H1 (cell line): ENCODE measurements around the gene ERVMER34-1. TPM values are rescaled to one million over a fixed set of nuclear protein-coding genes. Genes with fewer than 3 reads are reported as not detected.

Source experiments
- CTCF ChIA-PET: fragments of 300-600 bp; sonication (Branson Sonifier 250); formaldehyde crosslinking; loops from one replicate; lab custom pipeline; 2021; ENCODE audit not compliant: partially characterized antibody; lab: Charles Lee
- POLR2A ChIA-PET: fragments of 300-600 bp; sonication (Branson Sonifier 250); formaldehyde crosslinking; loops from one replicate; lab custom pipeline; 2021; ENCODE audit warnings: inconsistent platforms; ENCODE audit not compliant: partially characterized antibody; lab: Charles Lee
- DNase-seq, 2 experiments: peaks; one replicate each; pipeline versions ENCODE4 v3.0.0 to v3.0.0-alpha.2; 2010 to 2022; ENCODE audit warnings: low spot score in 2 of 2, low read depth in 1 of 2, mixed read lengths in 1 of 2
- FAIRE-seq: peaks from 2 replicates; lab custom pipeline; 2011; peaks lifted over from hg19 to GRCh38; lab: Jason Lieb, UNC
- H2AFZ ChIP-seq: 2 replicates; pipeline ENCODE4 v1.8.1; 2012; ENCODE audit warnings: low read length, inconsistent platforms
- H2AK5ac ChIP-seq: 2 replicates; pipeline ENCODE4 v1.6.1; 2013; ENCODE audit warnings: low read depth, low read length
- H2BK120ac ChIP-seq: replicated peaks from 2 replicates; pipeline ENCODE3; 2013; ENCODE audit warnings: low read depth, low read length, inconsistent platforms
- H2BK12ac ChIP-seq: 2 replicates; pipeline ENCODE4 v1.6.1; 2013; ENCODE audit warnings: low read depth, low read length
- H2BK15ac ChIP-seq: 2 replicates; pipeline ENCODE4 v1.6.1; 2013; ENCODE audit warnings: low read length
- H2BK20ac ChIP-seq: 2 replicates; pipeline ENCODE4 v1.6.1; 2013; ENCODE audit warnings: low read length
- H2BK5ac ChIP-seq: 2 replicates; pipeline ENCODE4 v1.6.1; 2013; ENCODE audit warnings: low read depth, low read length
- H3K14ac ChIP-seq: 2 replicates; pipeline ENCODE4 v1.6.1; 2013; ENCODE audit warnings: inconsistent platforms; ENCODE audit not compliant: insufficient read length
- H3K18ac ChIP-seq: 2 replicates; pipeline ENCODE4 v1.6.1; 2013; ENCODE audit warnings: low read length; ENCODE audit errors: extremely low read depth
- H3K23ac ChIP-seq: 2 replicates; pipeline ENCODE4 v1.6.1; 2013; ENCODE audit warnings: inconsistent platforms; ENCODE audit not compliant: insufficient read length
- H3K23me2 ChIP-seq: 2 replicates; pipeline ENCODE4 v1.6.1; 2013; ENCODE audit warnings: low read depth, low read length
- H3K27ac ChIP-seq: 2 replicates; pipeline ENCODE4 v1.6.1; 2011; ENCODE audit warnings: low read depth, low read length, inconsistent platforms
- H3K27me3 ChIP-seq, 4 experiments: replicated peaks in 1 of 4; 1 replicate in 1 of 4; 2 replicates in 3 of 4; pipeline versions ENCODE4 v1.6.1 to v1.8.1; 2011 to 2013; ENCODE audit warnings: low read length in 3 of 4, mild to moderate bottlenecking in 3 of 4, inconsistent platforms in 2 of 4, mixed read lengths in 2 of 4, moderate library complexity in 1 of 4; ENCODE audit not compliant: control insufficient read depth in 3 of 4, insufficient read depth in 3 of 4; ENCODE audit errors: extremely low read depth in 1 of 4
- H3K36me3 ChIP-seq, 4 experiments: 2 replicates each; pipeline versions ENCODE4 v1.6.1 to v1.8.1; 2011 to 2013; ENCODE audit warnings: mild to moderate bottlenecking in 4 of 4, low read length in 3 of 4, moderate library complexity in 2 of 4, control low read depth in 1 of 4, inconsistent platforms in 1 of 4; ENCODE audit not compliant: insufficient read depth in 4 of 4, control insufficient read depth in 2 of 4
- H3K4ac ChIP-seq: replicated peaks from 2 replicates; pipeline ENCODE3; 2013; ENCODE audit warnings: low read length, low read depth, mixed read lengths, inconsistent platforms; ENCODE audit not compliant: insufficient read length
- H3K4me1 ChIP-seq, 4 experiments: replicated peaks in 1 of 4; 1 replicate in 1 of 4; 2 replicates in 3 of 4; pipeline versions ENCODE4 v1.6.1 to v1.8.1; 2011 to 2013; ENCODE audit warnings: low read length in 3 of 4, inconsistent platforms in 2 of 4, mixed read lengths in 1 of 4; ENCODE audit not compliant: insufficient read depth in 4 of 4, control insufficient read depth in 3 of 4
- H3K4me2 ChIP-seq, 2 experiments: 2 replicates each; pipeline versions ENCODE4 v1.6.1 to v1.8.1; 2011 to 2013; ENCODE audit warnings: low read depth in 2 of 2, low read length in 2 of 2, control low read depth in 1 of 2, inconsistent platforms in 1 of 2, mild to moderate bottlenecking in 1 of 2; ENCODE audit not compliant: insufficient read depth in 1 of 2
- H3K4me3 ChIP-seq, 4 experiments: fragments of 200-600, 300-600 bp in 1 of 4; sonication (generic), shearing (Covaris generic), sonication (Bioruptor Twin) in 1 of 4; 2 replicates each; pipeline versions ENCODE4 v1.5.1 to v1.8.1; 2011 to 2016; ENCODE audit warnings: low read length in 4 of 4, low read depth in 3 of 4, control low read depth in 2 of 4, inconsistent platforms in 2 of 4, mild to moderate bottlenecking in 2 of 4, mixed read lengths in 1 of 4, moderate library complexity in 1 of 4; ENCODE audit not compliant: insufficient read depth in 2 of 4; ENCODE audit errors: extremely low read depth in 1 of 4
- H3K56ac ChIP-seq: replicated peaks from 2 replicates; pipeline ENCODE3; 2013; ENCODE audit warnings: low read depth, mild to moderate bottlenecking, mixed read lengths, low read length, inconsistent platforms; ENCODE audit not compliant: insufficient read length
- H3K79me1 ChIP-seq: 2 replicates; pipeline ENCODE4 v1.6.1; 2013; ENCODE audit warnings: low read depth, low read length, control low read depth
- H3K79me2 ChIP-seq, 2 experiments: 2 replicates each; pipeline versions ENCODE4 v1.6.1 to v1.8.1; 2012 to 2013; ENCODE audit warnings: low read length in 2 of 2, mild to moderate bottlenecking in 2 of 2, inconsistent platforms in 1 of 2; ENCODE audit not compliant: insufficient read depth in 2 of 2, control insufficient read depth in 1 of 2
- H3K9ac ChIP-seq, 4 experiments: replicated peaks in 1 of 4; 1 replicate in 1 of 4; 2 replicates in 3 of 4; pipeline versions ENCODE4 v1.6.1 to v1.8.1; 2011 to 2013; ENCODE audit warnings: low read depth in 3 of 4, low read length in 3 of 4, control low read depth in 2 of 4, mild to moderate bottlenecking in 2 of 4, moderate library complexity in 2 of 4, inconsistent platforms in 1 of 4; ENCODE audit errors: extremely low read depth in 1 of 4
- H3K9me3 ChIP-seq, 2 experiments: 2 replicates each; pipeline versions ENCODE4 v1.6.1 to v1.8.1; 2012 to 2013; ENCODE audit warnings: mild to moderate bottlenecking in 2 of 2, moderate library complexity in 2 of 2, control low read depth in 1 of 2, inconsistent platforms in 1 of 2, low read depth in 1 of 2, low read length in 1 of 2, mixed read lengths in 1 of 2; ENCODE audit not compliant: insufficient read depth in 2 of 2
- H4K20me1 ChIP-seq, 2 experiments: replicated peaks in 1 of 2; 2 replicates each; pipeline versions ENCODE3 to v1.8.1; 2011 to 2013; ENCODE audit warnings: inconsistent platforms in 2 of 2, low read length in 2 of 2, mild to moderate bottlenecking in 1 of 2; ENCODE audit not compliant: insufficient read depth in 2 of 2, control insufficient read depth in 1 of 2
- H4K5ac ChIP-seq: 2 replicates; pipeline ENCODE4 v1.6.1; 2013; ENCODE audit warnings: low read length, low read depth, mixed read lengths, inconsistent platforms; ENCODE audit not compliant: insufficient read length
- H4K8ac ChIP-seq: 2 replicates; pipeline ENCODE4 v1.8.0; 2013; ENCODE audit warnings: mild to moderate bottlenecking, moderate library complexity, low read length, inconsistent platforms; ENCODE audit not compliant: insufficient read depth; ENCODE audit errors: extremely low read depth
- H4K91ac ChIP-seq: replicated peaks from 2 replicates; pipeline ENCODE3; 2013; ENCODE audit warnings: low read length, mixed read lengths, inconsistent platforms; ENCODE audit not compliant: insufficient read length
- CBX5 ChIP-seq: fragments of 300-800, 300-1000 bp; sonication (generic); IDR thresholded peaks from 2 replicates; pipeline ENCODE4 v1.7.1; 2016; ENCODE audit warnings: antibody characterized with exemption, low read length, low read depth
- CREB1 ChIP-seq: IDR thresholded peaks from 2 replicates; pipeline ENCODE4 v1.6.1; 2012; ENCODE audit warnings: inconsistent platforms
- CTBP2 ChIP-seq: IDR thresholded peaks from 2 replicates; pipeline ENCODE4 v1.7.0; 2011; ENCODE audit warnings: borderline replicate concordance, mild to moderate bottlenecking, moderate library complexity, mixed read lengths, low read length; ENCODE audit not compliant: insufficient read depth, insufficient read length
- EZH2 ChIP-seq: fragments of 200-600 bp; sonication (generic); IDR thresholded peaks from 2 replicates; pipeline ENCODE4 v1.7.1; 2012; ENCODE audit warnings: low read depth, mild to moderate bottlenecking, moderate library complexity, low read length, inconsistent platforms; ENCODE audit not compliant: severe bottlenecking
- PHF8 ChIP-seq: fragments of 200-600 bp; sonication (generic); conservative IDR thresholded peaks from 2 replicates; pipeline ENCODE4 v1.7.1; 2012; ENCODE audit warnings: low read depth, mild to moderate bottlenecking, inconsistent platforms, low read length, moderate library complexity
- POLR2A ChIP-seq, 2 experiments: IDR thresholded peaks; 1 replicate in 1 of 2; 2 replicates in 1 of 2; pipeline ENCODE4 v1.6.1; 2011; ENCODE audit warnings: low read depth in 2 of 2, low read length in 2 of 2, mild to moderate bottlenecking in 2 of 2; ENCODE audit errors: control extremely low read depth in 1 of 2
- RAD21 ChIP-seq, 2 experiments: IDR thresholded peaks in 1 of 2; conservative IDR thresholded peaks in 1 of 2; 2 replicates each; pipeline ENCODE4 v1.6.1; 2011; ENCODE audit warnings: low read depth in 2 of 2, low read length in 2 of 2, improper control_type of control experiment in 1 of 2, inconsistent platforms in 1 of 2, mild to moderate bottlenecking in 1 of 2, moderate library complexity in 1 of 2
- SP4 ChIP-seq: IDR thresholded peaks from 2 replicates; pipeline ENCODE4 v1.6.1; 2012; ENCODE audit warnings: low read length, inconsistent platforms
- SUZ12 ChIP-seq: fragments of 200-600 bp; sonication (generic); IDR thresholded peaks from 2 replicates; pipeline ENCODE4 v1.6.1; 2012; ENCODE audit warnings: mild to moderate bottlenecking, inconsistent platforms, low read length, moderate library complexity, mixed read lengths
- TAF1 ChIP-seq: IDR thresholded peaks from 2 replicates; pipeline ENCODE4 v1.6.1; 2011; ENCODE audit warnings: mild to moderate bottlenecking, low read depth, low read length
- USF2 ChIP-seq: IDR thresholded peaks from 2 replicates; pipeline ENCODE4 v1.6.1; 2011; ENCODE audit warnings: low read length, improper control_type of control experiment
- WGBS, 2 experiments: shearing (Covaris generic) in 1 of 2; methylation state at CpG; one replicate each; pipeline versions ENCODE4 v1.1.6 to v1.1.7; 2013 to 2015; ENCODE audit warnings: low lambda C conversion rate in 2 of 2, mixed read lengths in 2 of 2, inconsistent platforms in 1 of 2, low coverage in 1 of 2, missing lambda C conversion rate in 1 of 2; ENCODE audit not compliant: insufficient replicate concordance in 2 of 2, insufficient coverage in 1 of 2, insufficient read length in 1 of 2; ENCODE audit errors: extremely low coverage in 1 of 2, missing lambda C conversion rate in 1 of 2; 5-methylcytosine and 5-hydroxymethylcytosine counted together
- polyA plus RNA-seq, 7 experiments: library from polyadenylated mRNA; depleted of rRNA in 3 of 7; stranded (reverse) in 5 of 7; unstranded in 2 of 7; fragments of >200 nt in 5 of 7; fragments of 200-250 nt in 2 of 7; gene quantifications; 1 replicate in 5 of 7; 2 replicates in 1 of 7; 4 replicates in 1 of 7; pipeline versions ENCODE4 v1.2.1 to v1.2.3, GENCODE V29; 2011 to 2013; ENCODE audit warnings: missing spikeins in 2 of 7, mixed read lengths in 2 of 7
- total RNA-seq: library from RNA; stranded (reverse); fragmentation: NEBNext Ultra II Directional; extraction: Animal tissue kit (Norgen Biotek cat#: 25700); gene quantifications from 2 replicates; pipeline ENCODE4 v1.2.1, GENCODE V29; 2021

Gene ERVMER34-1
- total and polyA plus RNA-seq, 2 of the 8 experiments (the other 6 are each of a cell fraction or from before 2014, with no cell fraction given) = 14.2 to 34.3 TPM

GRCh38 chr4:52715914-52716313 lies 35.3 kb downstream of the ERVMER34-1 start:
- CTCF ChIA-PET = no interaction called here
- Histone ChIP-seq H4K91ac (no peak overlapping the region), H3K4ac (no peak overlapping the region)
- TF ChIP-seq PHF8 (no peak), SUZ12 (no peak), CTBP2 (no peak), RAD21 (IDR thresholded peaks at IDR 0.05 in 1 of 2, conservative IDR thresholded peaks at IDR 0.05 in 1 of 2; ENCODE audit: low read depth in 2 of 2, low read length in 2 of 2) (no peak), TAF1 (no peak), POLR2A (IDR thresholded peaks at IDR 0.05; ENCODE audit: control extremely low read depth in 1 of 2, low read depth in 2 of 2, low read length in 2 of 2) (no peak), CBX5 (no peak), USF2 (no peak), CREB1 (no peak), SP4 (no peak), EZH2 (no peak)

More at GRCh38 chr4:52715914-52716313, 35.3 kb downstream of the ERVMER34-1 start:
- Histone ChIP-seq H3K23me2 (peaks cover 17% of the 10 kb centered on the region), H3K18ac (no peak overlapping the region), H2BK15ac (no peak overlapping the region), H3K79me2 (peaks cover 4 to 29% of the 10 kb centered on the region in 2 experiments; a peak in 3 of 4 replicates), H4K8ac (no peak overlapping the region), H2BK20ac (no peak overlapping the region), H3K9me3 (no peaks in the 10 kb centered on the region), H3K4me1 (peaks cover 3 to 14% (median 9%) of the 10 kb centered on the region in 4 experiments; a peak in 6 of 7 replicates), H3K4me3 (no peak overlapping the region; a peak in 1 of 8 replicates), H2AFZ (no peak overlapping the region), H2AK5ac (no peak overlapping the region), H3K27me3 (no peaks in the 10 kb centered on the region), H3K56ac (no peak overlapping the region), H3K23ac (no peak overlapping the region), H2BK12ac (no peak overlapping the region), H3K4me2 (peak overlapping the region; percentile 78 to 92; a peak in 1 of 4 replicates), H2BK120ac (no peak overlapping the region), H4K5ac (no peak overlapping the region), H4K20me1 (peaks cover 0 to 5% of the 10 kb centered on the region in 2 experiments), H3K79me1 (peaks cover 5% of the 10 kb centered on the region; the same call in 1 of the 2 replicates), H3K27ac (no peak overlapping the region), H3K14ac (no peak overlapping the region), H2BK5ac (no peak overlapping the region), H3K36me3 (peaks cover 17 to 71% (median 44%) of the 10 kb centered on the region in 4 experiments), H3K9ac (no peak overlapping the region)
- FAIRE-seq = no peak
- POLR2A ChIA-PET = interaction anchor here (0.9 to 5.3 kb wide), 6 partner anchors 10 to 171 kb away, joined by 3 to 37 read pairs (median 4); partner anchors contain the start of gene USP46
- 98% methylated on average over 3 of the region's 3 CpGs; no CpG with 5 or more reads in 1 of the 2 experiments for WGBS, 2 experiments
- DNase-seq = no peak
